HEK293 (cell line): ENCODE data around the gene RNF19B.
A peak's percentile ranks its signal among the peaks of the same experiment; 100 is the strongest.

ENCODE experiments used
- CTCF ChIA-PET: fragments of 350-600 bp; formaldehyde crosslinking; extraction: SDS; loops from one replicate; lab custom pipeline; 2021; ENCODE audit warnings: antibody characterized with exemption; lab: Yijun Ruan, JAX
- POLR2A ChIA-PET: fragments of 300-600 bp; formaldehyde crosslinking; extraction: SDS; loops from one replicate; lab custom pipeline; 2020; ENCODE audit warnings: antibody characterized with exemption, inconsistent platforms; lab: Yijun Ruan, JAX
- H3K27ac ChIP-seq: fragments of 200-500 bp; sonication (Bioruptor generic); 2 replicates; pipeline ENCODE4 v1.5.1; 2014; ENCODE audit warnings: low read depth, low read length, control low read depth, inconsistent platforms; ENCODE audit errors: extremely low read depth
- H3K36me3 ChIP-seq, 2 experiments: fragments of 200-500 bp in 1 of 2; sonication (Bioruptor generic) in 1 of 2; 1 replicate in 1 of 2; 2 replicates in 1 of 2; pipeline ENCODE4 v1.5.1; 2014 to 2017; ENCODE audit warnings: inconsistent platforms in 2 of 2, low read length in 2 of 2; ENCODE audit not compliant: control insufficient read depth in 2 of 2, insufficient read depth in 1 of 2
- H3K4me1 ChIP-seq: fragments of 200-500 bp; sonication (Bioruptor generic); 2 replicates; pipeline ENCODE4 v1.5.1; 2014; ENCODE audit warnings: mild to moderate bottlenecking, low read length, inconsistent platforms; ENCODE audit not compliant: control insufficient read depth, insufficient read depth
- H3K4me3 ChIP-seq: 2 replicates; pipeline ENCODE4 v1.5.1; 2011; ENCODE audit warnings: low read depth, mild to moderate bottlenecking, control low read depth, low read length, moderate library complexity
- H3K9me3 ChIP-seq: fragments of 200-500 bp; sonication (Bioruptor generic); 2 replicates; pipeline ENCODE4 v1.5.1; 2014; ENCODE audit warnings: low read depth, low read length, inconsistent platforms; ENCODE audit not compliant: control insufficient read depth, insufficient read depth
- HOXC10 ChIP-seq: sonication (generic); formaldehyde crosslinking; IDR thresholded peaks from 2 replicates; pipeline ENCODE4 v1.8.1; 2023; ENCODE audit warnings: mild to moderate bottlenecking, missing genetic modification reagents
- KLF10 ChIP-seq: fragments of 450-650 bp; IDR thresholded peaks from 2 replicates; pipeline ENCODE4 v1.5.1; 2018; ENCODE audit warnings: missing biosample characterization, mild to moderate bottlenecking, missing genetic modification characterization
- MYNN ChIP-seq: fragments of 450-650 bp; formaldehyde crosslinking; IDR thresholded peaks from 2 replicates; pipeline ENCODE4 v1.5.1; 2016; ENCODE audit warnings: missing biosample characterization, missing genetic modification characterization, borderline replicate concordance
- PRDM1 ChIP-seq: fragments of 450-650 bp; formaldehyde crosslinking; IDR thresholded peaks from 2 replicates; pipeline ENCODE4; 2016; ENCODE audit warnings: missing biosample characterization, missing genetic modification characterization
- RBAK ChIP-seq: fragments of 450-650 bp; formaldehyde crosslinking; IDR thresholded peaks from 2 replicates; pipeline ENCODE4 v1.5.1; 2016; ENCODE audit warnings: missing biosample characterization, missing genetic modification characterization
- SP7 ChIP-seq: fragments of 450-650 bp; formaldehyde crosslinking; IDR thresholded peaks from 2 replicates; pipeline ENCODE4 v1.5.1; 2016; ENCODE audit warnings: missing biosample characterization, missing genetic modification characterization
- WT1 ChIP-seq: fragments of 450-650 bp; formaldehyde crosslinking; IDR thresholded peaks from 2 replicates; pipeline ENCODE4 v1.5.1; 2016; ENCODE audit warnings: missing biosample characterization, missing genetic modification characterization
- ZBTB8A ChIP-seq: fragments of 450-650 bp; formaldehyde crosslinking; IDR thresholded peaks from 2 replicates; pipeline ENCODE4 v1.5.1; 2016; ENCODE audit warnings: missing biosample characterization, missing genetic modification characterization
- ZFHX2 ChIP-seq: fragments of 450-650 bp; formaldehyde crosslinking; conservative IDR thresholded peaks from 2 replicates; pipeline ENCODE4 v1.5.1; 2016; ENCODE audit warnings: missing biosample characterization, missing genetic modification characterization
- ZNF121 ChIP-seq: fragments of 450-650 bp; formaldehyde crosslinking; IDR thresholded peaks from 2 replicates; pipeline ENCODE4 v1.5.1; 2016; ENCODE audit warnings: missing biosample characterization, missing genetic modification characterization
- ZNF132 ChIP-seq: fragments of 450-650 bp; formaldehyde crosslinking; IDR thresholded peaks from 2 replicates; pipeline ENCODE4 v1.5.1; 2017; ENCODE audit warnings: missing biosample characterization, missing genetic modification characterization, borderline replicate concordance
- ZNF174 ChIP-seq: fragments of 450-650 bp; formaldehyde crosslinking; IDR thresholded peaks from 2 replicates; pipeline ENCODE4 v1.5.0; 2017; ENCODE audit warnings: missing biosample characterization, mild to moderate bottlenecking, missing genetic modification characterization
- ZNF211 ChIP-seq: fragments of 450-650 bp; formaldehyde crosslinking; IDR thresholded peaks from 2 replicates; pipeline ENCODE4 v1.5.1; 2016; ENCODE audit warnings: low read depth, missing biosample characterization, missing genetic modification characterization
- ZNF292 ChIP-seq: fragments of 450-650 bp; formaldehyde crosslinking; IDR thresholded peaks from 2 replicates; pipeline ENCODE4 v1.5.1; 2016; ENCODE audit warnings: low read depth, missing biosample characterization, missing genetic modification characterization, borderline replicate concordance
- ZNF324 ChIP-seq: fragments of 450-650 bp; formaldehyde crosslinking; IDR thresholded peaks from 2 replicates; pipeline ENCODE4 v1.5.1; 2016; ENCODE audit warnings: missing biosample characterization, missing genetic modification characterization
- ZNF350 ChIP-seq: fragments of 450-650 bp; formaldehyde crosslinking; IDR thresholded peaks from 2 replicates; pipeline ENCODE4 v1.5.0; 2017; ENCODE audit warnings: missing biosample characterization, mild to moderate bottlenecking, missing genetic modification characterization
- ZNF366 ChIP-seq: fragments of 450-650 bp; formaldehyde crosslinking; conservative IDR thresholded peaks from 2 replicates; pipeline ENCODE4 v1.5.1; 2016; ENCODE audit warnings: missing biosample characterization, missing genetic modification characterization
- ZNF843 ChIP-seq: fragments of 450-650 bp; formaldehyde crosslinking; IDR thresholded peaks from 2 replicates; pipeline ENCODE4 v1.5.1; 2016; ENCODE audit warnings: missing biosample characterization, missing genetic modification characterization
- TF ChIP-seq, protein P1 (sequence below): fragments of 450-650 bp; formaldehyde crosslinking; IDR thresholded peaks from 2 replicates; pipeline ENCODE4 v1.5.1; 2017; ENCODE audit warnings: missing biosample characterization, missing genetic modification characterization
- TF ChIP-seq, protein P2 (sequence below): fragments of 450-650 bp; IDR thresholded peaks from 2 replicates; pipeline ENCODE4 v1.5.1; 2018; ENCODE audit warnings: missing biosample characterization, mild to moderate bottlenecking, missing genetic modification characterization
- TF ChIP-seq, protein P3 (sequence below): fragments of 450-650 bp; formaldehyde crosslinking; IDR thresholded peaks from 2 replicates; pipeline ENCODE4 v1.5.1; 2017; ENCODE audit warnings: missing biosample characterization, missing genetic modification characterization
- TF ChIP-seq, protein P4 (sequence below): fragments of 450-650 bp; formaldehyde crosslinking; IDR thresholded peaks from 2 replicates; pipeline ENCODE4 v1.5.1; 2017; ENCODE audit warnings: missing biosample characterization, missing genetic modification characterization

The RNF19B gene

DNA sequence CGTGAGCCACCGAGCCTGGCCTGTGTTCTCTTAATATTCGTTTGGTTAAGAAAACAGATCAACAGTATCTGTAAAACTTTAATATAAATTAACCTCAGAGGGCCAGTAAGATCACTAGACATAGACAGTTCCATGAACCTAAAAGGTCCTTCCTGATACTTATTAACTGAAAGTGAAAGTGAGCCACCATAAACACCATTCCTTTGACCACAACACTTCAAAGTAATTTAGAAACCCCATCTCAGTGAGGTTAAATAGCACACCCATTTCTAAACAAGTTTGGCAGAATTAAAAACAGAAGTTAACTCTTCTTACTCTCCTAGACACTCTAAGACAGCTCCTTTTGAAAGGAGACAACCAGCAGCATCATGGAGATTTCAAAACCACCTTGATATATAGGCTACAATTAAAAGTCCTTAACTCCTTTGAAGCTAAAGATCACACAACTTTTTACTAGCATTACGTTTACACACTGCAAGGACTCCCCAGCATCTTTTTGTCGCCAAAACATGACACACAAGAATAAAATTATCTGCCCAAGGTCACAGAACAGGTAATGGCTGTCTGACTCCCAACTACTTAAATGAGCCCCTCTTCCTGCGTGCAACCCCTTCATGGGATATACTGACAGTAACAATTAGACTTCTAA, 2.2 kb downstream of the RNF19B start:
- Histone ChIP-seq H3K9me3 (no peaks in the 10 kb centered on the region), H3K4me3 (peak overlapping the region; percentile 42), H3K36me3 (no peaks in the 10 kb centered on the region), H3K27ac (no peak overlapping the region), H3K4me1 (peaks cover 10% of the 10 kb centered on the region)
- ChIA-PET POLR2A (no interaction called here), CTCF (interaction anchor here (0.6 kb wide), 1 partner anchor 118 kb away, joined by 3 read pairs; no protein-coding TSS in a partner anchor)
- TF ChIP-seq SP7 (tag by site-specific recombination) (peak; percentile 70), ZNF366 (tag by site-specific recombination) (peak; percentile 32; the same call in 1 of the 2 replicates), ZNF350 (tag by site-specific recombination) (no peak), MYNN (peak; percentile 77; the same call in 1 of the 2 replicates), WT1 (tag by site-specific recombination) (peak; percentile 12; the same call in 1 of the 2 replicates), ZNF292 (tag by site-specific recombination) (no peak), RBAK (tag by site-specific recombination) (no peak), ZNF132 (no peak), HOXC10 (CRISPR knock-in tag) (no peak), KLF10 (tag by site-specific recombination) (peak; percentile 30; the same call in 1 of the 2 replicates), PRDM1 (peak; percentile 76), ZNF843 (tag by site-specific recombination) (no peak)
- TF ChIP-seq, protein P1, sequence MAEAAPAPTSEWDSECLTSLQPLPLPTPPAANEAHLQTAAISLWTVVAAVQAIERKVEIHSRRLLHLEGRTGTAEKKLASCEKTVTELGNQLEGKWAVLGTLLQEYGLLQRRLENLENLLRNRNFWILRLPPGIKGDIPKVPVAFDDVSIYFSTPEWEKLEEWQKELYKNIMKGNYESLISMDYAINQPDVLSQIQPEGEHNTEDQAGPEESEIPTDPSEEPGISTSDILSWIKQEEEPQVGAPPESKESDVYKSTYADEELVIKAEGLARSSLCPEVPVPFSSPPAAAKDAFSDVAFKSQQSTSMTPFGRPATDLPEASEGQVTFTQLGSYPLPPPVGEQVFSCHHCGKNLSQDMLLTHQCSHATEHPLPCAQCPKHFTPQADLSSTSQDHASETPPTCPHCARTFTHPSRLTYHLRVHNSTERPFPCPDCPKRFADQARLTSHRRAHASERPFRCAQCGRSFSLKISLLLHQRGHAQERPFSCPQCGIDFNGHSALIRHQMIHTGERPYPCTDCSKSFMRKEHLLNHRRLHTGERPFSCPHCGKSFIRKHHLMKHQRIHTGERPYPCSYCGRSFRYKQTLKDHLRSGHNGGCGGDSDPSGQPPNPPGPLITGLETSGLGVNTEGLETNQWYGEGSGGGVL (tag by site-specific recombination) = no peak

DNA sequence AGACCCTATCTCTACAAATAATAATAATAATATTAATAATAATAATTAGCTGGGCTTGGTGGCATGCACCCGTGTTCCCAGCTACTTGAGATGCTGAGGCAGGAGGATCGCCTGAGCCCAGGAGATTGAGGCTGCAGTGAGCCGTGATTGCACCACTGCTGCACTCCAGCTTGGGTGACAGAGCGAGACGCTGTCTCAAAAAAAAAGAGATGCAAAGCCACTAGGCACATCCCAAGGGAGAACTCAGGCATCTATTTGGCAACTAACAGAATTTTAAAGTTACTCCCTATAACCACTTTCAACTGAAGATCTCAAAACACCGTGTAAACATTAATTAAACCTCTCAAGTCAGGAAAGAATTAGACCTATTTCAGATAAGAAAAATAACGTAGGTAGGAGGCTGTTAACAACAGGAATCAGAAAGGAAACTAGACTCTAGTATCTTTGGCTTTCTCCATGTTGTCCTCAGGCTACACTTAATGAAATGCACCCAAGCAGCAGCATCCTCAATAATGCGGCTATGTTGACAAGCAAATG, 3.7 kb downstream of the RNF19B start:
- Histone ChIP-seq H3K9me3 (no peaks in the 10 kb centered on the region), H3K4me3 (no peak overlapping the region), H3K27ac (no peak overlapping the region), H3K4me1 (peaks cover 10% of the 10 kb centered on the region), H3K36me3 (no peaks in the 10 kb centered on the region)
- ChIA-PET CTCF (no interaction called here), POLR2A (no interaction called here)
- TF ChIP-seq WT1 (tag by site-specific recombination) = peak; percentile 79
- TF ChIP-seq, protein P2, sequence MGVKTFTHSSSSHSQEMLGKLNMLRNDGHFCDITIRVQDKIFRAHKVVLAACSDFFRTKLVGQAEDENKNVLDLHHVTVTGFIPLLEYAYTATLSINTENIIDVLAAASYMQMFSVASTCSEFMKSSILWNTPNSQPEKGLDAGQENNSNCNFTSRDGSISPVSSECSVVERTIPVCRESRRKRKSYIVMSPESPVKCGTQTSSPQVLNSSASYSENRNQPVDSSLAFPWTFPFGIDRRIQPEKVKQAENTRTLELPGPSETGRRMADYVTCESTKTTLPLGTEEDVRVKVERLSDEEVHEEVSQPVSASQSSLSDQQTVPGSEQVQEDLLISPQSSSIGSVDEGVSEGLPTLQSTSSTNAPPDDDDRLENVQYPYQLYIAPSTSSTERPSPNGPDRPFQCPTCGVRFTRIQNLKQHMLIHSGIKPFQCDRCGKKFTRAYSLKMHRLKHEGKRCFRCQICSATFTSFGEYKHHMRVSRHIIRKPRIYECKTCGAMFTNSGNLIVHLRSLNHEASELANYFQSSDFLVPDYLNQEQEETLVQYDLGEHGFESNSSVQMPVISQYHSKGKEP (tag by site-specific recombination) = peak; percentile 51; the same call in 1 of the 2 replicates
- TF ChIP-seq ZNF211 = no peak
- no peak for TF ChIP-seq ZNF292 (tag by site-specific recombination)
- TF ChIP-seq, protein P3, sequence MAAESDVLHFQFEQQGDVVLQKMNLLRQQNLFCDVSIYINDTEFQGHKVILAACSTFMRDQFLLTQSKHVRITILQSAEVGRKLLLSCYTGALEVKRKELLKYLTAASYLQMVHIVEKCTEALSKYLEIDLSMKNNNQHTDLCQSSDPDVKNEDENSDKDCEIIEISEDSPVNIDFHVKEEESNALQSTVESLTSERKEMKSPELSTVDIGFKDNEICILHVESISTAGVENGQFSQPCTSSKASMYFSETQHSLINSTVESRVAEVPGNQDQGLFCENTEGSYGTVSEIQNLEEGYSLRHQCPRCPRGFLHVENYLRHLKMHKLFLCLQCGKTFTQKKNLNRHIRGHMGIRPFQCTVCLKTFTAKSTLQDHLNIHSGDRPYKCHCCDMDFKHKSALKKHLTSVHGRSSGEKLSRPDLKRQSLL (tag by site-specific recombination) = peak; percentile 67; the same call in 1 of the 2 replicates
- no peak for TF ChIP-seq ZNF324 (tag by site-specific recombination)
- TF ChIP-seq ZBTB8A (tag by site-specific recombination) = no peak
- no peak for TF ChIP-seq ZFHX2 (tag by site-specific recombination)
- TF ChIP-seq, protein P4, sequence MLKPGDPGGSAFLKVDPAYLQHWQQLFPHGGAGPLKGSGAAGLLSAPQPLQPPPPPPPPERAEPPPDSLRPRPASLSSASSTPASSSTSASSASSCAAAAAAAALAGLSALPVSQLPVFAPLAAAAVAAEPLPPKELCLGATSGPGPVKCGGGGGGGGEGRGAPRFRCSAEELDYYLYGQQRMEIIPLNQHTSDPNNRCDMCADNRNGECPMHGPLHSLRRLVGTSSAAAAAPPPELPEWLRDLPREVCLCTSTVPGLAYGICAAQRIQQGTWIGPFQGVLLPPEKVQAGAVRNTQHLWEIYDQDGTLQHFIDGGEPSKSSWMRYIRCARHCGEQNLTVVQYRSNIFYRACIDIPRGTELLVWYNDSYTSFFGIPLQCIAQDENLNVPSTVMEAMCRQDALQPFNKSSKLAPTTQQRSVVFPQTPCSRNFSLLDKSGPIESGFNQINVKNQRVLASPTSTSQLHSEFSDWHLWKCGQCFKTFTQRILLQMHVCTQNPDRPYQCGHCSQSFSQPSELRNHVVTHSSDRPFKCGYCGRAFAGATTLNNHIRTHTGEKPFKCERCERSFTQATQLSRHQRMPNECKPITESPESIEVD (tag by site-specific recombination) = peak; percentile 52
- TF ChIP-seq ZNF174 (tag by site-specific recombination) = no peak
- no peak for TF ChIP-seq ZNF121 (tag by site-specific recombination)
